ENCODE data around the gene INPP5D.

INPP5D gene

DNA sequence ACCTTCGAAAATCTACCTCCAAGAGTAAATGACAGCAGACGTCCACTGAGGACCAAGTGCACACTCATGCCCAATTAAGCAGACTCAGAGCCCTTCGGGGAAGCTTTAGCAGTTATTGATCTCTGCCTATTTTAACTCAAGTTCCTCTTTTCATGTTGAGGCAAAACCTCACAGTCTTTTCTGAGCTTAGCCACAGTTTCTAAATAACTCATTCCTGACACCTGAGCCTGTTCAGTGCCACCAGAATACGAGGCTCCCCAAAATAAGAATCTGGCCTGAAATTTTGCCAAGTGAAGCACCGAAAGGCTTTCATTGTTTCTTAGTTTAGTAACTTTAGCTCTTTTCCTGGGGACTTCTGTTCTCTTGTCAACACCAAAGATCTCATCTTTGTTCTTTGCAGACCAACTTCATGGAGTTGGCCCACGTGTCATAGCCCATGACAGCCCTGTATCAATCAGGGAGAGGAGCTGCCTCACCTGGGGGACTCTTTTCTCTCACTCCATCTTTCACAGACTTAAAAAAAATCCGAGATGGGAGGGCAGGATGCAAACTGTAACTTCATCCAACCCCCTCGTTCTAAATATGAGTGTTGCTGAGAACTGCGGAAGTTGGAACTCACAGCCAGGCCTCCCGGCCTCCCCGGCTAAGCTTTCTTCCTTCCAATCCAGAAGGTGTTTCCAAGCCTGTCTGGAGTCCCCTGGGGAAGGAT lies 22.2 kb downstream of the INPP5D start:
- H3K27me3 ChIP-seq (ENCODE audit: control insufficient read depth, insufficient read depth, low read length, poor library complexity, severe bottlenecking) = no peaks in the 10 kb centered on the region
- H3K27ac ChIP-seq (ENCODE audit: insufficient read depth, low read depth, low read length, poor library complexity, severe bottlenecking) = no peak overlapping the region
- H3K36me3 ChIP-seq (ENCODE audit: control insufficient read depth, insufficient read depth, low read length) = no peaks in the 10 kb centered on the region
- WGBS, 2 experiments = 88 to 90% methylated on average over 11 of the region's 11 CpGs
- H3K4me3 ChIP-seq (ENCODE audit: insufficient read depth, low read depth, low read length) = no peak overlapping the region
- H3K9me3 ChIP-seq (ENCODE audit: control insufficient read depth, low read length) = no peaks in the 10 kb centered on the region
- peaks cover 18% of the 10 kb centered on the region for H3K4me1 ChIP-seq (ENCODE audit: control insufficient read depth, insufficient read depth, low read length)

DNA sequence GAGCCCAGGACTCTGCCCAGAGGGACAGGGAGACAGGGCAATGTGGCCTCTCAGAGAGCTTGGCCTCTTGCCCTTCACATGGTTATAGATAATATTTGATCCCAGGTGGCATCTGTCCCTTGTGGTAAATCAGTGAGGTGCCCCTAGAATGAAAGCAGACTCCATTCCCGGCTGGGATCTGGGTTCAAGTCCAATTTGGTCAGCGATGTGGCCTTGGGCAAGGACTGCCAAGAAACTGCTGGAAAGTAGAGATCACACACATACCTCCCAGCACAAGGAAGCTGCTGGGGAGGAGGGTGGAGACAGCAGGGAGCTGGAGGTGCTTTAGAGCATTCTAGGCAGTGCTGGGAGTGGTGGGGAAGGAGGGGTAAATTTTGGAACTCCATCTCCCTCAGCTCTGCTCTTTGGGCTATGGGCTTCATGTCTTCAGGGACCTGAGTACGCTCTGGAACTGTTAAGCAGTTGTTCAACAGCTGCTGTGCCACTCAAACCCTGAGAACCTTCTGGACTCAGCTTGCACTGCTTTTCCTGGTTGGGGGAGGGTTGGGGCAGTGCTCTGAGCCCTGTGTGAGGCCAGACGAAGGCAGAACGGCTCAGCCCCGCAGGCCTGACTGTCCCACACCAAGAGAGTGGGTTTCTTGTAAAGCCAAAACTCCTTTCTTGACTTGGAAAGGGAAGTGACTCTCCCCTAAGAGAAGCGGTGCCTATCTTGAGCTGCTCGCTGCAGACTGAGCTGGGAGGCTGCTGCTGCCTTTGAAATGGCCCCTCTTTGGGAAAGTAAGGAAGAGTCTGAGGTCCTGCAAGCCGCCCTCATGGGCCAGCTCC lies 23.0 kb downstream of the INPP5D start:
- Histone ChIP-seq H3K27ac (ENCODE audit: insufficient read depth, low read depth, low read length, poor library complexity, severe bottlenecking) (no peak overlapping the region), H3K36me3 (ENCODE audit: control insufficient read depth, insufficient read depth, low read length) (no peaks in the 10 kb centered on the region), H3K4me3 (ENCODE audit: insufficient read depth, low read depth, low read length) (no peak overlapping the region), H3K4me1 (ENCODE audit: control insufficient read depth, insufficient read depth, low read length) (peaks cover 18% of the 10 kb centered on the region), H3K9me3 (ENCODE audit: control insufficient read depth, low read length) (no peaks in the 10 kb centered on the region), H3K27me3 (ENCODE audit: control insufficient read depth, insufficient read depth, low read length, poor library complexity, severe bottlenecking) (no peaks in the 10 kb centered on the region)
- WGBS, 2 experiments = 77 to 81% methylated on average over 9 of the region's 9 CpGs

DNA sequence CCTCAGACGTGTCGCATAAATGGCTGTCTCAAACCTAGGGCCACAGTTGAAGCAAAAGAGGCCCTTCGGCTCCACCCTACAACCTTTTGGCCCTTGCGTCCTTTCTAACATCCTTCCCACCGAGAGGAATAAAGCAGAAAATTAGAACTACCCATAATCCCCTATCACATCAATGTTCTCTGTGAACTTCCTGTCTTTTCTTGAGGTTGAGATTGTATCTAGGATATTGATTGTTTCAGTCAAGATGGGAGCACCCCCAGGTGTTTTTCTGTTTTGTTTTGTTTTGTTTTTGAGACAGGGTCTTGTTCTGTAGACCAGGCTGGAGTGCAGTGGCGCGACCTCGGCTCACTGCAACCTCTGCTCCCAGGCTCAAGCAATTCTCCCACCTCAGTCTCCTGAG lies 23.6 kb downstream of the INPP5D start:
- Histone ChIP-seq H3K27me3 (ENCODE audit: control insufficient read depth, insufficient read depth, low read length, poor library complexity, severe bottlenecking) (no peaks in the 10 kb centered on the region), H3K4me1 (ENCODE audit: control insufficient read depth, insufficient read depth, low read length) (peaks cover 18% of the 10 kb centered on the region), H3K4me3 (ENCODE audit: insufficient read depth, low read depth, low read length) (no peak overlapping the region), H3K36me3 (ENCODE audit: control insufficient read depth, insufficient read depth, low read length) (no peaks in the 10 kb centered on the region), H3K27ac (ENCODE audit: insufficient read depth, low read depth, low read length, poor library complexity, severe bottlenecking) (no peak overlapping the region), H3K9me3 (ENCODE audit: control insufficient read depth, low read length) (no peaks in the 10 kb centered on the region)
- 90 to 95% methylated on average over 8 of the region's 8 CpGs for WGBS, 2 experiments

DNA sequence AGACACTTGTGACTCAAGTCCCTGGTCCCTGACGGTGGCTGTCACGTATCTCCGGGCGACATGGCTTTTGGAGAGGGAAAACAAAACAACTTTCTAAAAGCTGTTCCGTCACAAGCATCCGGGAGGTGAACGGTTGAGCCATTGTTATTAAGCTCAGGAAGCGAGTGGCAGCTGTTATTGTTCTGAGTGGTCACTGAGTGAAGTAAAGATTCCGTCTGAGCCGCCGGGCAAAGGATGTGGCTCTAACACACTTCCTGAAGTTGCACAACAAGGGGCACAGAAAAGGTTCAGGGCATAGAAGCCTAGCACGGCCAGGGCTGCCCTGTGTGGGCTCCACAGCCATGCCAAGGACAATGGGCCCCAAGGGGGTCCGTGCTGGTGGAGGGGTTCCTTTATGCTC lies 24.3 kb downstream of the INPP5D start:
- 84 to 85% methylated on average over 13 of the region's 13 CpGs for WGBS, 2 experiments

DNA sequence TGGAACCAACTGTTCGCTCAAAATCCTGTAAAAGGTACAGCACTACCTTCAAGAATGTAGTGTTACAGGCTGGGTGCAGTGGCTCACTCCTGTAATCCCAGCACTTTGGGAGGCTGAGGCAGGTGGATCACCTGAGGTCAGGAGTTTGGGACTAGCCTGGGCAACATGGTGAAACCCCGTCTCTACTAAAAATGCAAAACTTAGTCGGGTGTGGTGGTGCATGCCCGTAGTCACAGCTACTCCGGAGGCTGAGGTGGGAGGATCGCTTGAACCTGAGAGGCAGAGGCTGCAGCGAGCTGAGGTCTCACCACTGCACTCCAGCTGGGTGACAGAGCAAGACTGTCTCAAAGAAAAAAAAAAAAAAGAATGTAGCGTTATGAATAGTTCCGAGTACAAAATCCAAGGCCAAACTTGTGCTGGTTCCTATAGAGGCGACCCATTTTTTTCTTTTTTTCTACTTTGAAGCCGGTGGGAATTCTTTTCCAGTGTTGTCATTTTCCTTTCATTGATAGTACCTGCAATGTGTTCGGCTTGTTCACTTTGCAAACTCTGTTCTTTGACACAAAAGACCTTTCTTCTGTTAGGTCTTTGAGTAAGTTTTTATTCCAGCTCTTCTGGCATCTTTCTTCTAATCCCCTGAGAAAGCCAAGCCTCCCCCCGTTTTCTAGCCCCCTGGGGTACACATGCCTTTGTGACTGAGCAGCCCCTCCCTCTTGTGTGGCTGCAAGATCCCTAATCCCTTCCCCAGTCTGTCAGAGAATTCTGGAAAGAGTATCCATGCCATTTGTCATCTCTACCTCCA lies 25.1 kb downstream of the INPP5D start:
- peaks cover 18% of the 10 kb centered on the region for H3K4me1 ChIP-seq (ENCODE audit: control insufficient read depth, insufficient read depth, low read length)
- no peak overlapping the region for H3K4me3 ChIP-seq (ENCODE audit: insufficient read depth, low read depth, low read length)
- WGBS, 2 experiments = 78% methylated on average over 13 of the region's 13 CpGs
- H3K36me3 ChIP-seq (ENCODE audit: control insufficient read depth, insufficient read depth, low read length) = no peaks in the 10 kb centered on the region
- H3K9me3 ChIP-seq (ENCODE audit: control insufficient read depth, low read length) = no peaks in the 10 kb centered on the region
- no peak overlapping the region for H3K27ac ChIP-seq (ENCODE audit: insufficient read depth, low read depth, low read length, poor library complexity, severe bottlenecking)
- no peaks in the 10 kb centered on the region for H3K27me3 ChIP-seq (ENCODE audit: control insufficient read depth, insufficient read depth, low read length, poor library complexity, severe bottlenecking)

More for the DNA sequence above, 24.3 kb downstream of the INPP5D start:
- H3K27ac ChIP-seq (ENCODE audit: insufficient read depth, low read depth, low read length, poor library complexity, severe bottlenecking) = no peak overlapping the region
- H3K9me3 ChIP-seq (ENCODE audit: control insufficient read depth, low read length) = no peaks in the 10 kb centered on the region
- no peak overlapping the region for H3K4me3 ChIP-seq (ENCODE audit: insufficient read depth, low read depth, low read length)
- H3K36me3 ChIP-seq (ENCODE audit: control insufficient read depth, insufficient read depth, low read length) = no peaks in the 10 kb centered on the region
- peaks cover 18% of the 10 kb centered on the region for H3K4me1 ChIP-seq (ENCODE audit: control insufficient read depth, insufficient read depth, low read length)
- no peaks in the 10 kb centered on the region for H3K27me3 ChIP-seq (ENCODE audit: control insufficient read depth, insufficient read depth, low read length, poor library complexity, severe bottlenecking)

DNA sequence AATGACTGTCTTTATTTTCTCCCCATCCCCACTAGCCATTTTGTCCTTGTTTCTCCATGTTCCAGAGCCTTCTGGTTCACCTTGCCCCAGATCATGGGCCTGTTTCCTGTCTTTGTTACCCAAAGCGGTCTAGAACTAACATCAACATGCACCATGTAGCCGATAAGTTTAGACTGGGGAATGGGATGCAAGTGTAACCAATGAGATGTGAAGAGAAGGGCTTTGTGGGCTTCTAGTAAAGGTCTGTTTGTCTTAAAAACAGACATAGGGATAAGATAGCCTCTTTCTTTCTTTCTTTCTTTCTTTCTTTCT lies 25.7 kb downstream of the INPP5D start:
- WGBS, 2 experiments = 85 to 89% methylated on average over 2 of the region's 2 CpGs
- Histone ChIP-seq H3K27ac (ENCODE audit: insufficient read depth, low read depth, low read length, poor library complexity, severe bottlenecking) (no peak overlapping the region), H3K4me3 (ENCODE audit: insufficient read depth, low read depth, low read length) (no peak overlapping the region), H3K4me1 (ENCODE audit: control insufficient read depth, insufficient read depth, low read length) (peaks cover 18% of the 10 kb centered on the region), H3K36me3 (ENCODE audit: control insufficient read depth, insufficient read depth, low read length) (no peaks in the 10 kb centered on the region), H3K27me3 (ENCODE audit: control insufficient read depth, insufficient read depth, low read length, poor library complexity, severe bottlenecking) (no peaks in the 10 kb centered on the region), H3K9me3 (ENCODE audit: control insufficient read depth, low read length) (no peaks in the 10 kb centered on the region)

DNA sequence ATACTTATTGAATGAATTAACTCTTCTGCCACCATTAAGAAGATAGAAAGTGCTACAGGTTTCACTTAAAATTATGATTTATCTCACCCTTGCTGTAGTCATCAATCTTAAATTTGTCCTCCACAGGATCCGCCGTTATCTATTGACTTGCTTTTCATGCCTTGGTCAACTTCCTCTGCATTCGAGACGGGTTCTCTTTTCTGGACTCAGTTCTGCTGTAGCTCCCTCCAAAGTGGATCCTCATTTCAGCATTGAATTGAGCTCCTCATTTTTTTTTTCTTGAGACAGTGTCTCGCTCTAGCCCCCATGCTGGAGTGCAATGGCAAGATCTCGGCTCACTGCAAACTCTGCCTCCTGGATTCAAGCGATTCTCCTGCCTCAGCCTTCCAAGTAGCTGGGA lies 27.6 kb downstream of the INPP5D start:
- Histone ChIP-seq H3K4me3 (ENCODE audit: insufficient read depth, low read depth, low read length) (no peak overlapping the region), H3K27me3 (ENCODE audit: control insufficient read depth, insufficient read depth, low read length, poor library complexity, severe bottlenecking) (no peaks in the 10 kb centered on the region)
- 91 to 96% methylated on average over 7 of the region's 7 CpGs for WGBS, 2 experiments

DNA sequence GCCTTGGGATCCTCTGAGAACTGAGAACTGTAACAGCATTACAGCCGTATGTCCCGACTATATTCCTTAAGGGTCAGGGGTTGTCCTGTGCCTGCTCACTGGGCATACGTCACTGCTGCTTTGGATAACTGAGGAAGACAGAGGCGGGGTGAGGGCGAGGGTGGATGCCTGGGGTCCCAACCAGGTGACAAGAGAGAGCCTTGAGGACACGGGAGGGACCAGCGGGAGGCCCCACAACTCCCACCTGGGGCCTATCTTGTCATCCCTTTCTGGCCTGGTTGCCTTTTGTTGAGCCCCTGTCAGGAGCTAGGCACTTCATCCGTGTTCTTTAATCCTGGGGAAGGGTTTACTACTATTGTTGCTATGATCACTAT lies 28.8 kb downstream of the INPP5D start:
- WGBS, 2 experiments = 89 to 91% methylated on average over 8 of the region's 8 CpGs
- H3K9me3 ChIP-seq (ENCODE audit: control insufficient read depth, low read length) = no peaks in the 10 kb centered on the region
- no peak overlapping the region for H3K27ac ChIP-seq (ENCODE audit: insufficient read depth, low read depth, low read length, poor library complexity, severe bottlenecking)
- no peaks in the 10 kb centered on the region for H3K36me3 ChIP-seq (ENCODE audit: control insufficient read depth, insufficient read depth, low read length)
- no peaks in the 10 kb centered on the region for H3K27me3 ChIP-seq (ENCODE audit: control insufficient read depth, insufficient read depth, low read length, poor library complexity, severe bottlenecking)
- H3K4me1 ChIP-seq (ENCODE audit: control insufficient read depth, insufficient read depth, low read length) = no peaks in the 10 kb centered on the region
- no peak overlapping the region for H3K4me3 ChIP-seq (ENCODE audit: insufficient read depth, low read depth, low read length)

More for the DNA sequence above, 27.6 kb downstream of the INPP5D start:
- H3K36me3 ChIP-seq (ENCODE audit: control insufficient read depth, insufficient read depth, low read length) = no peaks in the 10 kb centered on the region
- peaks cover 9% of the 10 kb centered on the region for H3K4me1 ChIP-seq (ENCODE audit: control insufficient read depth, insufficient read depth, low read length)
- no peak overlapping the region for H3K27ac ChIP-seq (ENCODE audit: insufficient read depth, low read depth, low read length, poor library complexity, severe bottlenecking)
- H3K9me3 ChIP-seq (ENCODE audit: control insufficient read depth, low read length) = no peaks in the 10 kb centered on the region

DNA sequence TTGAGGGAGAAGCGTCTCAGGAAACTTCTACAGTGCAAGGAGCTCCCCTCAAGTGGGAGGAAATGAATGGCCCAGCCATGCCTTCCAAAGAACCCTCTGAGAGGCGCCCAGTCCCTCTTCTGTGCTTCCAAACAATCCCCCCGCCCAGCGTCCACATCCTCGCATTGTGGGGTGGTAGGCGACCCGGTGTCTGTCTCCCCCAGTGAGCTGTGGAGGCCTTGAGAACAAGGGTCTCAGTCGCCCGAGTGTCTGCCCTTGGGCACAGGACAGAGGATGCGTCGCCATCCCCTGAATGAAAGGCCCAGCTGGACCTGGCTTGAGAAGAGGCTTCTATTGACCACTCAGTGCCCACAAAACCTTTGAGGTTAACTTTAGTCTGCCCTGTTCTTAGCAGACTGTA lies 29.7 kb downstream of the INPP5D start:
- no peak overlapping the region for H3K4me3 ChIP-seq (ENCODE audit: insufficient read depth, low read depth, low read length)
- no peaks in the 10 kb centered on the region for H3K9me3 ChIP-seq (ENCODE audit: control insufficient read depth, low read length)
- H3K27ac ChIP-seq (ENCODE audit: insufficient read depth, low read depth, low read length, poor library complexity, severe bottlenecking) = no peak overlapping the region
- no peaks in the 10 kb centered on the region for H3K36me3 ChIP-seq (ENCODE audit: control insufficient read depth, insufficient read depth, low read length)
- H3K27me3 ChIP-seq (ENCODE audit: control insufficient read depth, insufficient read depth, low read length, poor library complexity, severe bottlenecking) = no peaks in the 10 kb centered on the region
- WGBS, 2 experiments = 94% methylated on average over 11 of the region's 11 CpGs
- no peaks in the 10 kb centered on the region for H3K4me1 ChIP-seq (ENCODE audit: control insufficient read depth, insufficient read depth, low read length)

DNA sequence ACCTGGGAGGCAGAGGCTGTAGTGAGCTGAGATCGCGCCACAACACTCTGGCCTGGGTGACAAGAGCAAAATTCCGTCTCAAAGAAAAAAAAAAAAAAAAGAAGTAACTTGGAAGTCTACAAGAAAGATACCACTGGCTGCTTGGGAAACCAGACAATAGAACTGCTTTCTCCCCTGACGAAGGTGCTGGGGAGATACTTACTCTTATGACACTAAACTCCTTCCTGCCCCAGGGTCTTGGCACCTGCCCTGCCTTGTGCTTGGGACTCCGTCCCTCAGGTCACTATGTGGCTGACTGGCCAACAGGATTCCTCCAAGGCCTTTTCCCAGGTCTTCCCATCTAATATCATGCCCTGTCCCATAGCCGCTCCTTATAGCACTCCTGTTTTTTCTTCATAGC lies 30.7 kb downstream of the INPP5D start:
- H3K27me3 ChIP-seq (ENCODE audit: control insufficient read depth, insufficient read depth, low read length, poor library complexity, severe bottlenecking) = no peaks in the 10 kb centered on the region
- H3K4me3 ChIP-seq (ENCODE audit: insufficient read depth, low read depth, low read length) = no peak overlapping the region
- no peak overlapping the region for H3K27ac ChIP-seq (ENCODE audit: insufficient read depth, low read depth, low read length, poor library complexity, severe bottlenecking)
- no peaks in the 10 kb centered on the region for H3K9me3 ChIP-seq (ENCODE audit: control insufficient read depth, low read length)
- no peaks in the 10 kb centered on the region for H3K4me1 ChIP-seq (ENCODE audit: control insufficient read depth, insufficient read depth, low read length)
- H3K36me3 ChIP-seq (ENCODE audit: control insufficient read depth, insufficient read depth, low read length) = no peaks in the 10 kb centered on the region
- WGBS, 2 experiments = 83 to 87% methylated on average over 6 of the region's 6 CpGs

Data from ectodermal cell (in vitro differentiated cells).